Measurements from ENCODE around the gene ELF1. TPM values are rescaled to one million over a fixed set of nuclear protein-coding genes. Genes with fewer than 3 reads are reported as not detected.

ELF1 gene
- total and polyA plus RNA-seq, 2 of the 4 experiments (the other 2 are of a cell fraction), result 25.4 to 27.6 TPM

GRCh38 chr13:40980461-40980860 lies 38.7 kb downstream of the ELF1 start:
- Histone ChIP-seq H2AK9ac (replicated peaks; ENCODE audit: low read depth, low read length, poor library complexity) (no peak overlapping the region), H3K36me3 (ENCODE audit: control insufficient read depth, insufficient read depth, low read length) (peaks cover 5% of the 10 kb centered on the region; the same call in 1 of the 2 replicates), H2BK120ac (ENCODE audit: low read depth, low read length) (no peak overlapping the region), H3K9ac (ENCODE audit: low read depth, low read length) (no peak overlapping the region), H3K4me1 (ENCODE audit: control insufficient read depth, insufficient read depth, low read length) (peaks cover 2% of the 10 kb centered on the region; the same call in 1 of the 2 replicates), H3K4me3 (ENCODE audit: insufficient read depth, low read depth, low read length) (no peak overlapping the region), H3K4me2 (ENCODE audit: low read depth, low read length) (no peak overlapping the region), H3K18ac (ENCODE audit: low read depth, low read length) (no peak overlapping the region), H3K56ac (ENCODE audit: extremely low read depth, insufficient read depth, low read length) (no peak overlapping the region), H3K14ac (replicated peaks; ENCODE audit: low read depth, low read length) (no peak overlapping the region), H3K9me1 (ENCODE audit: insufficient read depth, low read length) (no peaks in the 10 kb centered on the region; the same call in 1 of the 2 replicates), H2BK20ac (ENCODE audit: low read depth, low read length) (no peak overlapping the region), H4K20me1 (ENCODE audit: insufficient read depth, low read length) (peaks cover 10% of the 10 kb centered on the region), H4K8ac (ENCODE audit: low read depth in 2 of 2, low read length in 2 of 2) (no peak overlapping the region), H3K4ac (ENCODE audit: low read depth, low read length) (no peak overlapping the region), H2AFZ (replicated peaks; ENCODE audit: low read length, poor library complexity) (no peak overlapping the region), H3K79me1 (ENCODE audit: low read depth in 1 of 2, low read length in 2 of 2) (peaks cover 26 to 56% of the 10 kb centered on the region in 2 experiments), H4K91ac (ENCODE audit: insufficient read depth, low read depth, low read length) (no peak overlapping the region), H3K9me3 (ENCODE audit: control insufficient read depth, insufficient read depth, low read length) (no peaks in the 10 kb centered on the region), H3K27me3 (ENCODE audit: control insufficient read depth, insufficient read depth, low read length) (no peaks in the 10 kb centered on the region), H3K27ac (ENCODE audit: insufficient read depth, low read length) (no peak overlapping the region), H4K5ac (ENCODE audit: low read depth, low read length) (no peak overlapping the region), H2BK5ac (ENCODE audit: low read depth, low read length, poor library complexity, severe bottlenecking) (no peak overlapping the region), H3K23ac (ENCODE audit: low read depth, low read length) (no peak overlapping the region), H2BK15ac (ENCODE audit: low read depth, low read length) (no peak overlapping the region), H2AK5ac (ENCODE audit: low read depth, low read length) (no peak overlapping the region)
- BruUV-seq (replicated peaks), result no TSS peak
- intact Hi-C loops (cut with micrococcal nuclease) (no loop called here), dilution Hi-C loops (cut with HindIII; ENCODE audit: low sequenced_read_pairs, unreplicated experiment) (no loop called here), in situ Hi-C loops (cut with MboI; ENCODE audit: low sequenced_read_pairs) (no loop called here)
- no peak for DNase-seq
- TF ChIP-seq NFE2L2 (IDR thresholded peaks at IDR 0.05; ENCODE audit: low read depth, low read length) (no peak), MAFK (IDR thresholded peaks at IDR 0.05; ENCODE audit: low read depth, low read length) (no peak), CHD1 (IDR thresholded peaks at IDR 0.05; ENCODE audit: low read depth, low read length) (no peak), ELK1 (IDR thresholded peaks at IDR 0.05; ENCODE audit: borderline replicate concordance, low read depth, low read length) (no peak), MXI1 (IDR thresholded peaks at IDR 0.05; ENCODE audit: borderline replicate concordance, low read depth, low read length) (no peak)
- ATAC-seq (ENCODE audit: low read depth), result no peak
- ChIA-PET POLR2A (ENCODE audit: unreplicated experiment) (no interaction called here), CTCF (no interaction called here)
